ENCODE data around the gene POLD2.

GRCh38 chr7:44081266-44081748, 42.0 kb downstream of the POLD2 start:
- no peak for TF ChIP-seq POLR2A (IDR thresholded peaks at IDR 0.05)
- no peak for TF ChIP-seq CTCF (IDR thresholded peaks at IDR 0.05)
